Liver (tissue), 3 donors: Measurements from ENCODE around the gene POU3F1.

Source experiments
- CTCF ChIP-seq: fragments of 150-350 bp; IDR thresholded peaks from 2 replicates; pipeline ENCODE4 v1.5.1; 2017; ENCODE audit warnings: improper control_type of control experiment, low read depth, low read length; ENCODE audit not compliant: missing input control
- EGR1 ChIP-seq, 2 donors: IDR thresholded peaks; 2 replicates each; pipeline ENCODE4 v1.6.1; 2016 to 2018; ENCODE audit warnings: antibody characterized with exemption in 2 of 2, low read depth in 2 of 2
- FOXA1 ChIP-seq: IDR thresholded peaks from 2 replicates; pipeline ENCODE4 v1.6.1; 2016; ENCODE audit warnings: antibody characterized with exemption
- HNF4A ChIP-seq, 2 donors: conservative IDR thresholded peaks; 2 replicates each; pipeline ENCODE4 v1.6.1; 2016; ENCODE audit warnings: antibody characterized with exemption in 2 of 2, mild to moderate bottlenecking in 2 of 2
- RAD21 ChIP-seq, 2 donors: IDR thresholded peaks; 2 replicates each; pipeline ENCODE4 v1.6.1; 2016; ENCODE audit warnings: antibody characterized with exemption in 2 of 2, mild to moderate bottlenecking in 2 of 2
- donor health status: healthy.
- donor health status: healthy.

GRCh38 chr1:38031513-38031866, 15.1 kb downstream of the POU3F1 start:
- no peak for TF ChIP-seq CTCF
- no peak for TF ChIP-seq EGR1 (IDR thresholded peaks at IDR 0.05; ENCODE audit: low read depth in 2 of 2)
- TF ChIP-seq RAD21 (IDR thresholded peaks at IDR 0.05): no peak
- TF ChIP-seq FOXA1: no peak
- peak in 1 of 2 donors; percentile 9 for TF ChIP-seq HNF4A (conservative IDR thresholded peaks at IDR 0.05)
